WTC11 (cell line): ENCODE measurements around the gene EAF1. TPM values are rescaled to one million over a fixed set of nuclear protein-coding genes. Genes with fewer than 3 reads are reported as not detected.

ENCODE experiments used
- ATAC-seq: fragments of 200-7000 bp; cut with Tn5 transposase; 2 replicates; pipeline ENCODE4 v1.10.0; 2021; ENCODE audit warnings: mild to moderate bottlenecking, moderate library complexity
- CTCF ChIA-PET: fragments of 300-600 bp; sonication (Branson Sonifier 250); formaldehyde crosslinking; loops from one replicate; lab custom pipeline; 2021; ENCODE audit warnings: antibody characterized with exemption; lab: Charles Lee
- POLR2A ChIA-PET: fragments of 350-600 bp; sonication (Branson Sonifier 250); formaldehyde crosslinking; loops from one replicate; lab custom pipeline; 2021; ENCODE audit warnings: antibody characterized with exemption; lab: Charles Lee
- DNase-seq: peaks from one replicate; pipeline ENCODE4 v3.0.0; 2021; ENCODE audit warnings: low spot score
- H3K27ac Mint-ChIP-seq: 2 replicates; pipeline ENCODE4 v1.8.0; 2021; ENCODE audit warnings: mixed read lengths
- H3K27me3 Mint-ChIP-seq: 2 replicates; pipeline ENCODE4 v1.8.0; 2021; ENCODE audit warnings: low read depth, mild to moderate bottlenecking, moderate library complexity, mixed read lengths
- H3K36me3 Mint-ChIP-seq: 2 replicates; pipeline ENCODE4 v1.8.0; 2021; ENCODE audit warnings: mixed read lengths
- H3K4me1 Mint-ChIP-seq: 2 replicates; pipeline ENCODE4 v1.8.0; 2022; ENCODE audit warnings: mixed read lengths
- H3K4me3 Mint-ChIP-seq: 2 replicates; pipeline ENCODE4 v1.8.0; 2021; ENCODE audit warnings: mild to moderate bottlenecking, moderate library complexity, mixed read lengths
- H3K9me3 Mint-ChIP-seq: 2 replicates; pipeline ENCODE4 v1.8.0; 2021; ENCODE audit warnings: mixed read lengths
- ARID4B ChIP-seq: sonication (generic); formaldehyde crosslinking; IDR thresholded peaks from 2 replicates; pipeline ENCODE4 v1.8.0; 2023; ENCODE audit warnings: missing genetic modification reagents, mild to moderate bottlenecking, borderline replicate concordance
- ATF1 ChIP-seq: sonication (generic); formaldehyde crosslinking; IDR thresholded peaks from 2 replicates; pipeline ENCODE4 v1.8.1; 2023; ENCODE audit warnings: mild to moderate bottlenecking, moderate library complexity, missing genetic modification reagents
- CDX4 ChIP-seq: fragments of 250-450 bp; sonication (Bioruptor Pico); IDR thresholded peaks from 2 replicates; pipeline ENCODE4 v1.9.0; 2021; ENCODE audit warnings: moderate library complexity, mild to moderate bottlenecking, inconsistent platforms, borderline replicate concordance
- CTCF ChIP-seq: fragments of 200-600 bp; IDR thresholded peaks from 2 replicates; pipeline ENCODE4 v1.8.0; 2022; ENCODE audit warnings: antibody characterized with exemption
- ESRRA ChIP-seq: sonication (generic); formaldehyde crosslinking; IDR thresholded peaks from 2 replicates; pipeline ENCODE4 v1.8.1; 2022; ENCODE audit warnings: mild to moderate bottlenecking, missing genetic modification reagents, borderline replicate concordance
- ETV6 ChIP-seq: sonication (generic); formaldehyde crosslinking; IDR thresholded peaks from 2 replicates; pipeline ENCODE4 v1.8.1; 2022; ENCODE audit warnings: mild to moderate bottlenecking, missing genetic modification reagents
- JAZF1 ChIP-seq: fragments of 250-450 bp; sonication (Bioruptor Pico); IDR thresholded peaks from 2 replicates; pipeline ENCODE4 v1.9.0; 2021; ENCODE audit warnings: moderate library complexity, mild to moderate bottlenecking, inconsistent platforms
- NFATC4 ChIP-seq: fragments of 250-450 bp; sonication (Bioruptor Pico); IDR thresholded peaks from 2 replicates; pipeline ENCODE4 v1.9.0; 2021; ENCODE audit warnings: mild to moderate bottlenecking
- NFE2L1 ChIP-seq: sonication (generic); formaldehyde crosslinking; IDR thresholded peaks from 2 replicates; pipeline ENCODE4 v1.8.1; 2023; ENCODE audit warnings: missing genetic modification reagents
- NR3C1 ChIP-seq: sonication (generic); formaldehyde crosslinking; conservative IDR thresholded peaks from 2 replicates; pipeline ENCODE4 v1.8.1; 2023; ENCODE audit warnings: low read depth, mild to moderate bottlenecking, missing genetic modification reagents
- OVOL2 ChIP-seq: fragments of 250-450 bp; sonication (Bioruptor Pico); IDR thresholded peaks from 2 replicates; pipeline ENCODE4 v1.9.0; 2021; ENCODE audit warnings: mild to moderate bottlenecking, borderline replicate concordance
- PRDM15 ChIP-seq: sonication (generic); formaldehyde crosslinking; IDR thresholded peaks from 2 replicates; pipeline ENCODE4 v1.8.0; 2022; ENCODE audit warnings: missing genetic modification reagents
- SP1 ChIP-seq: sonication (generic); formaldehyde crosslinking; conservative IDR thresholded peaks from 2 replicates; pipeline ENCODE4 v1.8.1; 2022; ENCODE audit warnings: missing genetic modification reagents
- TEAD1 ChIP-seq: sonication (generic); formaldehyde crosslinking; IDR thresholded peaks from 2 replicates; pipeline ENCODE4 v1.8.0; 2022; ENCODE audit warnings: mild to moderate bottlenecking, missing genetic modification reagents
- ZNF281 ChIP-seq: sonication (generic); formaldehyde crosslinking; IDR thresholded peaks from 2 replicates; pipeline ENCODE4 v1.8.0; 2023; ENCODE audit warnings: mild to moderate bottlenecking, missing genetic modification reagents
- ZNF416 ChIP-seq: fragments of 250-450 bp; sonication (Bioruptor Pico); IDR thresholded peaks from 2 replicates; pipeline ENCODE4 v1.9.0; 2021; ENCODE audit warnings: mild to moderate bottlenecking, inconsistent platforms
- total RNA-seq: library from RNA; stranded (reverse); gene quantifications from 3 replicates; pipeline ENCODE4 v1.2.3, GENCODE V29; 2021

EAF1 gene
- total RNA-seq, 1 experiment from 2014 or later, result 25.4 TPM

- DNase-seq (no peak), ATAC-seq (no peak)
- Mint-ChIP-seq H3K9me3 (no peaks in the 10 kb centered on the region), H3K36me3 (no peaks in the 10 kb centered on the region), H3K27me3 (no peaks in the 10 kb centered on the region; the same call in 1 of the 2 replicates), H3K4me1 (peaks cover 5% of the 10 kb centered on the region), H3K4me3 (no peak overlapping the region), H3K27ac (no peak overlapping the region)
- POLR2A ChIA-PET, result no interaction called here
- CTCF ChIA-PET, result interaction anchor here (1.6 kb wide), 1 partner anchor 203 kb away, joined by 4 read pairs; no protein-coding TSS in a partner anchor
- no peak for TF ChIP-seq ETV6
- TF ChIP-seq NFE2L1 (CRISPR knock-in tag), result no peak
- TF ChIP-seq ATF1 (CRISPR knock-in tag), result no peak
- TF ChIP-seq TEAD1, result no peak
- no peak for TF ChIP-seq SP1 (CRISPR knock-in tag)
- no peak for TF ChIP-seq ESRRA (CRISPR knock-in tag)
- no peak for TF ChIP-seq CTCF
- TF ChIP-seq JAZF1 (CRISPR knock-in tag), result no peak
- TF ChIP-seq ARID4B (CRISPR knock-in tag), result no peak
- no peak for TF ChIP-seq PRDM15 (CRISPR knock-in tag)
- TF ChIP-seq CDX4 (CRISPR knock-in tag), result no peak
- TF ChIP-seq ZNF416, result no peak
- no peak for TF ChIP-seq OVOL2 (CRISPR knock-in tag)
- TF ChIP-seq NR3C1, result no peak
- no peak for TF ChIP-seq NFATC4 (CRISPR knock-in tag)
- no peak for TF ChIP-seq ZNF281 (CRISPR knock-in tag)
Observed at GRCh38 chr3:15470849-15471248, 43.5 kb downstream of the EAF1 start.
